ENCODE measurements around the gene USP5. TPM values are rescaled to one million over a fixed set of nuclear protein-coding genes. Genes with fewer than 3 reads are reported as not detected.

USP5 gene
- total and polyA plus RNA-seq, 5 experiments from 2014 or later = 55.3 to 78.9 (median 69.2) TPM

GRCh38 chr12:6915789-6916285, 63.9 kb downstream of the USP5 start:
- DNase-seq = no peak
- Mint-ChIP-seq H3K4me1 (peaks cover 13 to 57% (median 29%) of the 10 kb centered on the region in 4 donors), H3K27me3 (no peaks in the 10 kb centered on the region), H3K9me3 (no peaks in the 10 kb centered on the region), H3K36me3 (peaks cover 0 to 34% (median 3%) of the 10 kb centered on the region in 3 donors), H3K4me3 (peak overlapping the region; percentile 62 to 97 (median 92)), H3K27ac (peak overlapping the region in 8 of 10 donors; percentile 37 to 98 (median 87))
- POLR2A ChIA-PET = interaction anchor here (0.7 to 6.2 kb wide), 11 partner anchors 9 to 207 kb away, joined by 3 to 43 read pairs (median 9); partner anchors contain the start of genes LRRC23 and SPSB2
- ATAC-seq = no peak

Other genes starting within 250 kb of the USP5 start
- gene CHD4, start 244.8 kb upstream of the USP5 start, total RNA-seq = 100 to 1,000 TPM; 296 to 308 TPM
- 10 to 100 TPM; 31.4 to 57.3 (median 56.9) TPM for gene CHD4, start 244.8 kb upstream of the USP5 start, polyA plus RNA-seq
- 10 to 100 TPM; 16.6 to 18.9 TPM for gene LPAR5, start 216.2 kb upstream of the USP5 start, total RNA-seq
- gene LPAR5, start 216.2 kb upstream of the USP5 start, polyA plus RNA-seq = 10 to 100 TPM in 2 of 3 donors, 1 to 10 TPM in 1; 7.9 to 14.2 (median 12.2) TPM
- 10 to 100 TPM; 13.8 to 14.3 TPM for gene ACRBP, start 204.7 kb upstream of the USP5 start, total RNA-seq
- gene ACRBP, start 204.7 kb upstream of the USP5 start, polyA plus RNA-seq = under 1 TPM in 2 of 3 donors, not detected in 1; 0.43 to 0.50 TPM
- 10 to 100 TPM; 81.2 to 90.6 TPM for gene ING4, start 189.0 kb upstream of the USP5 start, total RNA-seq
- 10 to 100 TPM; 89.5 to 99.6 (median 90.6) TPM for gene ING4, start 189.0 kb upstream of the USP5 start, polyA plus RNA-seq
- 10 to 100 TPM; 90.5 to 94.8 TPM for gene ZNF384, start 162.8 kb upstream of the USP5 start, total RNA-seq
- 10 to 100 TPM; 17.6 to 39.6 (median 26.3) TPM for gene ZNF384, start 162.8 kb upstream of the USP5 start, polyA plus RNA-seq
- gene PIANP, start 151.3 kb upstream of the USP5 start, total RNA-seq = 1 to 10 TPM in 1 of 2 experiments, under 1 TPM in 1; 0.41 to 1.2 TPM
- under 1 TPM in 2 of 3 donors, not detected in 1; 0.06 to 0.30 TPM for gene PIANP, start 151.3 kb upstream of the USP5 start, polyA plus RNA-seq
- gene COPS7A, start 128.1 kb upstream of the USP5 start, total RNA-seq = 10 to 100 TPM; 27.0 to 35.4 TPM
- gene COPS7A, start 128.1 kb upstream of the USP5 start, polyA plus RNA-seq = 10 to 100 TPM; 34.9 to 42.4 (median 36.2) TPM
- gene MLF2, start 99.0 kb upstream of the USP5 start, total RNA-seq = 10 to 100 TPM; 87.6 to 98.9 TPM
- gene MLF2, start 99.0 kb upstream of the USP5 start, polyA plus RNA-seq = 100 to 1,000 TPM in 2 of 3 donors, 10 to 100 TPM in 1; 98.5 to 133 (median 126) TPM
- gene PTMS, start 85.8 kb upstream of the USP5 start, total RNA-seq = under 1 TPM in 1 of 2 experiments, not detected in 1; 0.55 TPM
- gene PTMS, start 85.8 kb upstream of the USP5 start, polyA plus RNA-seq = 1 to 10 TPM in 1 of 3 donors, not detected in 2; 4.8 TPM
- gene LAG3, start 79.6 kb upstream of the USP5 start, total RNA-seq = under 1 TPM; 0.60 to 0.75 TPM
- gene LAG3, start 79.6 kb upstream of the USP5 start, polyA plus RNA-seq = 10 to 100 TPM in 1 of 3 donors, under 1 TPM in 2; 0.47 to 14.5 (median 0.59) TPM
- 1 to 10 TPM; 1.4 to 1.5 TPM for gene CD4, start 62.6 kb upstream of the USP5 start, total RNA-seq
- gene CD4, start 62.6 kb upstream of the USP5 start, polyA plus RNA-seq = 1 to 10 TPM in 1 of 3 donors, under 1 TPM in 2; 0.39 to 1.3 (median 0.53) TPM
- not detected for gene GPR162, start 30.3 kb upstream of the USP5 start, total RNA-seq
- gene GPR162, start 30.3 kb upstream of the USP5 start, polyA plus RNA-seq = not detected
- 1 to 10 TPM; 8.6 to 9.7 TPM for gene P3H3, start 23.7 kb upstream of the USP5 start, total RNA-seq
- under 1 TPM; 0.42 to 0.73 (median 0.67) TPM for gene P3H3, start 23.7 kb upstream of the USP5 start, polyA plus RNA-seq
- gene GNB3, start 11.2 kb upstream of the USP5 start, total RNA-seq = 1 to 10 TPM; 3.8 to 5.6 TPM
- gene GNB3, start 11.2 kb upstream of the USP5 start, polyA plus RNA-seq = not detected
- 1 to 10 TPM; 2.6 to 2.7 TPM for gene CDCA3, start 864 bp upstream of the USP5 start, total RNA-seq
- gene CDCA3, start 864 bp upstream of the USP5 start, polyA plus RNA-seq = 1 to 10 TPM in 1 of 3 donors, under 1 TPM in 1, not detected in 1; 0.50 to 1.4 TPM
- gene TPI1, start 15.4 kb downstream of the USP5 start, total RNA-seq = 100 to 1,000 TPM; 159 to 163 TPM
- gene TPI1, start 15.4 kb downstream of the USP5 start, polyA plus RNA-seq = 100 to 1,000 TPM; 372 to 497 (median 479) TPM
- 10 to 100 TPM; 22.0 to 23.3 TPM for gene SPSB2, start 21.2 kb downstream of the USP5 start, total RNA-seq
- 10 to 100 TPM; 10.1 to 10.6 (median 10.2) TPM for gene SPSB2, start 21.2 kb downstream of the USP5 start, polyA plus RNA-seq
- 10 to 100 TPM; 10.1 to 10.5 TPM for gene LRRC23, start 52.7 kb downstream of the USP5 start, total RNA-seq
- 1 to 10 TPM; 4.7 to 9.9 (median 8.8) TPM for gene LRRC23, start 52.7 kb downstream of the USP5 start, polyA plus RNA-seq
- 100 to 1,000 TPM; 141 to 144 TPM for gene ENO2, start 62.4 kb downstream of the USP5 start, total RNA-seq
- gene ENO2, start 62.4 kb downstream of the USP5 start, polyA plus RNA-seq = 10 to 100 TPM; 19.4 to 29.2 (median 19.7) TPM
- gene ATN1, start 75.8 kb downstream of the USP5 start, total RNA-seq = 10 to 100 TPM; 25.7 to 30.3 TPM
- gene ATN1, start 75.8 kb downstream of the USP5 start, polyA plus RNA-seq = 1 to 10 TPM in 2 of 3 donors, under 1 TPM in 1; 0.35 to 1.4 (median 1.1) TPM
- gene RNU7-1, start 91.7 kb downstream of the USP5 start, total RNA-seq = not detected
- gene RNU7-1, start 91.7 kb downstream of the USP5 start, polyA plus RNA-seq = not detected
- 100 to 1,000 TPM; 518 to 519 TPM for gene C12orf57, start 91.9 kb downstream of the USP5 start, total RNA-seq
- 100 to 1,000 TPM; 329 to 399 (median 366) TPM for gene C12orf57, start 91.9 kb downstream of the USP5 start, polyA plus RNA-seq
- gene PTPN6, start 99.2 kb downstream of the USP5 start, total RNA-seq = 100 to 1,000 TPM; 235 to 247 TPM
- 100 to 1,000 TPM; 182 to 425 (median 260) TPM for gene PTPN6, start 99.2 kb downstream of the USP5 start, polyA plus RNA-seq
- 100 to 1,000 TPM; 159 to 173 TPM for gene PHB2, start 118.5 kb downstream of the USP5 start, total RNA-seq
- 100 to 1,000 TPM in 2 of 3 donors, 10 to 100 TPM in 1; 97.0 to 115 (median 108) TPM for gene PHB2, start 118.5 kb downstream of the USP5 start, polyA plus RNA-seq
- 10 to 100 TPM; 71.1 to 72.5 TPM for gene EMG1, start 118.8 kb downstream of the USP5 start, total RNA-seq
- gene EMG1, start 118.8 kb downstream of the USP5 start, polyA plus RNA-seq = 10 to 100 TPM; 59.7 to 66.4 (median 64.7) TPM
- gene LPCAT3, start 166.3 kb downstream of the USP5 start, total RNA-seq = 10 to 100 TPM; 17.0 to 18.5 TPM
- 10 to 100 TPM; 17.0 to 22.7 (median 19.9) TPM for gene LPCAT3, start 166.3 kb downstream of the USP5 start, polyA plus RNA-seq
- gene C1S, start 208.6 kb downstream of the USP5 start, total RNA-seq = 1 to 10 TPM; 2.3 to 3.3 TPM
- gene C1S, start 208.6 kb downstream of the USP5 start, polyA plus RNA-seq = under 1 TPM in 1 of 3 donors, not detected in 2; 0.15 TPM
- 1 to 10 TPM; 1.4 to 1.5 TPM for gene C1R, start 240.3 kb downstream of the USP5 start, total RNA-seq
- gene C1R, start 240.3 kb downstream of the USP5 start, polyA plus RNA-seq = 1 to 10 TPM; 1.5 to 3.2 (median 2.5) TPM